GDM1 (cell line): ENCODE measurements around the gene MRPL14.
"Not testable (repeated sequence)": the region's sequence is repeated elsewhere in the genome, so short reads cannot be mapped to it uniquely, and the experiment has no call there.

Source experiments
- DNase-seq: peaks from one replicate; lab custom pipeline; 2025; lab: John Stamatoyannopoulos, UW

Gene MRPL14

GRCh38 chr6:44097782-44098317, 29.4 kb downstream of the MRPL14 start:
- DNase-seq = no peak

GRCh38 chr6:44096612-44097011, 30.6 kb downstream of the MRPL14 start:
- DNase-seq = peak; percentile 44

GRCh38 chr6:44095243-44095623, 32.0 kb downstream of the MRPL14 start:
- not testable (repeated sequence) for DNase-seq

- no peak for DNase-seq
These were observed 32.6 kb downstream of the MRPL14 start for GRCh38 chr6:44094403-44095242.

GRCh38 chr6:44093750-44094402, 33.4 kb downstream of the MRPL14 start:
- no peak for DNase-seq

- DNase-seq = no peak
These were observed 34.2 kb downstream of the MRPL14 start for GRCh38 chr6:44093066-44093465.

GRCh38 chr6:44091981-44092884, 35.0 kb downstream of the MRPL14 start:
- DNase-seq = no peak

GRCh38 chr6:44091356-44091755, 35.9 kb downstream of the MRPL14 start:
- not testable (repeated sequence) for DNase-seq

GRCh38 chr6:44090465-44090864, 36.8 kb downstream of the MRPL14 start:
- no peak for DNase-seq

- no peak for DNase-seq
These were observed 38.2 kb downstream of the MRPL14 start for GRCh38 chr6:44088827-44089590.

GRCh38 chr6:44087623-44088022, 39.6 kb downstream of the MRPL14 start:
- no peak for DNase-seq

GRCh38 chr6:44086931-44087574, 40.2 kb downstream of the MRPL14 start:
- DNase-seq = no peak

- no peak for DNase-seq
These were observed 42.0 kb downstream of the MRPL14 start for GRCh38 chr6:44085219-44085618.

GRCh38 chr6:44084231-44085014, 42.8 kb downstream of the MRPL14 start:
- no peak for DNase-seq

GRCh38 chr6:44082872-44083321, 44.4 kb downstream of the MRPL14 start:
- no peak for DNase-seq

GRCh38 chr6:44081753-44082152, 45.5 kb downstream of the MRPL14 start:
- DNase-seq = no peak

GRCh38 chr6:44080561-44081521, 46.4 kb downstream of the MRPL14 start:
- DNase-seq = no peak

- DNase-seq = no peak
These were observed 47.6 kb downstream of the MRPL14 start for GRCh38 chr6:44079672-44080071.
